ENCODE results near the gene SPPL2B.

DNA sequence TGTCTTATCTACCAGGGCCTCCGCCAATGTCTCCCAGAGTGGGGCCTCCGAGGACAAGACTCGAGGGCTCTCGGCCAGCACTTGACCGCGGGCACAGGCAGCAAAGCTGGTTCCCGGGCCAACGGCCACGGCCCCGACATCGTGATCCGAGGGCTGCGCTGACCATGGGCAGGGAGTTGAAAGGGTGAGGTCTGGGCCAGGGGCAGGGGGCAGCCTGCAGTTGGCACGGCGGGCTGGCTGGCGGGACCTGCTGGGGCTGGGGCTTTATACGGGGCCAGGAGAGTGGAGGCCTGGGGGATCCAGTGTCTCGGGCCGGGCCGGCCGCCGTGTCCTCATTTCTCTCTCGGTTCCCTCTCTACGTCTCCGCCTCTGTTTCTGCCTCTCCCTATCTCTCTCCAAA lies 10.7 kb upstream of the SPPL2B start:
- no peak for TF ChIP-seq POLR2A (IDR thresholded peaks at IDR 0.05)
- TF ChIP-seq, protein P1, sequence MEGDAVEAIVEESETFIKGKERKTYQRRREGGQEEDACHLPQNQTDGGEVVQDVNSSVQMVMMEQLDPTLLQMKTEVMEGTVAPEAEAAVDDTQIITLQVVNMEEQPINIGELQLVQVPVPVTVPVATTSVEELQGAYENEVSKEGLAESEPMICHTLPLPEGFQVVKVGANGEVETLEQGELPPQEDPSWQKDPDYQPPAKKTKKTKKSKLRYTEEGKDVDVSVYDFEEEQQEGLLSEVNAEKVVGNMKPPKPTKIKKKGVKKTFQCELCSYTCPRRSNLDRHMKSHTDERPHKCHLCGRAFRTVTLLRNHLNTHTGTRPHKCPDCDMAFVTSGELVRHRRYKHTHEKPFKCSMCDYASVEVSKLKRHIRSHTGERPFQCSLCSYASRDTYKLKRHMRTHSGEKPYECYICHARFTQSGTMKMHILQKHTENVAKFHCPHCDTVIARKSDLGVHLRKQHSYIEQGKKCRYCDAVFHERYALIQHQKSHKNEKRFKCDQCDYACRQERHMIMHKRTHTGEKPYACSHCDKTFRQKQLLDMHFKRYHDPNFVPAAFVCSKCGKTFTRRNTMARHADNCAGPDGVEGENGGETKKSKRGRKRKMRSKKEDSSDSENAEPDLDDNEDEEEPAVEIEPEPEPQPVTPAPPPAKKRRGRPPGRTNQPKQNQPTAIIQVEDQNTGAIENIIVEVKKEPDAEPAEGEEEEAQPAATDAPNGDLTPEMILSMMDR (IDR thresholded peaks at IDR 0.05 in 8 of 11, conservative IDR thresholded peaks at IDR 0.05 in 3 of 11), result no peak
